Epithelial cell of proximal tubule (primary cell): ENCODE data around the gene ANO4. TPM values are rescaled to one million over a fixed set of nuclear protein-coding genes. Genes with fewer than 3 reads are reported as not detected.
A peak's percentile ranks its signal among the peaks of the same experiment; 100 is the strongest.

Source experiments
- DNase-seq: peaks from one replicate; pipeline ENCODE4 v3.0.0-alpha.2; 2011; ENCODE audit warnings: low read depth
- H3K4me3 ChIP-seq: 2 replicates; pipeline ENCODE4 v1.5.1; 2011; ENCODE audit warnings: low read depth, mild to moderate bottlenecking, low read length
- CTCF ChIP-seq: conservative IDR thresholded peaks from 2 replicates; pipeline ENCODE4 v1.5.1; 2012; ENCODE audit warnings: low read depth, mild to moderate bottlenecking, low read length
- total RNA-seq: library from RNA; depleted of rRNA; stranded (reverse); fragments of >200 nt; gene quantifications from 2 replicates; pipeline ENCODE4 v1.2.3, GENCODE V29; 2015

The ANO4 gene
- total RNA-seq, 1 donor from 2014 or later, result 0.86 TPM

- no peak for TF ChIP-seq CTCF
- no peak overlapping the region for H3K4me3 ChIP-seq
- DNase-seq, result no peak
Measured at GRCh38 chr12:101015044-101015443, 220.5 kb downstream of the ANO4 start.

- no peak for TF ChIP-seq CTCF
- no peak overlapping the region for H3K4me3 ChIP-seq
- DNase-seq, result peak; percentile 99
Measured at GRCh38 chr12:101018540-101018939, 224.0 kb downstream of the ANO4 start.

GRCh38 chr12:101019201-101019600, 224.6 kb downstream of the ANO4 start:
- no peak for DNase-seq
- H3K4me3 ChIP-seq, result no peak overlapping the region
- TF ChIP-seq CTCF, result no peak

GRCh38 chr12:101019667-101020066, 225.1 kb downstream of the ANO4 start:
- H3K4me3 ChIP-seq, result no peak overlapping the region
- DNase-seq, result no peak
- TF ChIP-seq CTCF, result no peak

GRCh38 chr12:101021442-101021841, 226.9 kb downstream of the ANO4 start:
- DNase-seq, result no peak
- TF ChIP-seq CTCF, result no peak
- H3K4me3 ChIP-seq, result no peak overlapping the region

- H3K4me3 ChIP-seq, result no peak overlapping the region
- DNase-seq, result peak; percentile 93
- no peak for TF ChIP-seq CTCF
Measured at GRCh38 chr12:101021911-101022388, 227.4 kb downstream of the ANO4 start.

- TF ChIP-seq CTCF, result no peak
- H3K4me3 ChIP-seq, result no peak overlapping the region
- no peak for DNase-seq
Measured at GRCh38 chr12:101027200-101027599, 232.6 kb downstream of the ANO4 start.
